Measurements from ENCODE around the gene FILIP1. TPM values are rescaled to one million over a fixed set of nuclear protein-coding genes. Genes with fewer than 3 reads are reported as not detected.

The FILIP1 gene
- total and polyA plus RNA-seq, 2 of the 4 experiments (the other 2 are of a cell fraction) = under 0.01 to 0.03 TPM

DNA sequence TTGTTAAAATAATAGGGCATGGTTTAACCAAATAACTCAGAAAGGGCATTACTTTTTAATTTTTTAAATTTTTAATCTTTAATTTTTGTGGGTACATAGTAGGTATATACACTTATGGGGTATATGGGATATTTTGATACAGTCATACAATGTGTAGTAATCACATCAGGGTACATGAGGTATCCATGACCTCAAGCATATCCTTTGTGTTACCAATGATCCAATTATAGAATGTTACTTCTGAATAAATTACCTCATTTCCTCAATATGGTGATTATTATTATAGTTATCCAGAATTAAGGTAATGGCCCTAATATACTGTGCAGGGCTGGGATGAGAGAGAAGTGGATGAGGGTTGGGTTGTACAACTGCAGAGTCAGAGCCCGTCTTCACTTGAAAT, 163.9 kb downstream of the FILIP1 start:
- H2BK120ac ChIP-seq (ENCODE audit: low read depth, low read length) = no peak overlapping the region
- in situ Hi-C loops (cut with MboI; ENCODE audit: low sequenced_read_pairs) = no loop called here
- DNase-seq (no peak), ATAC-seq (ENCODE audit: low read depth) (no peak)
- TF ChIP-seq CEBPB (IDR thresholded peaks at IDR 0.05; ENCODE audit: low read depth, low read length) (no peak), RAD21 (IDR thresholded peaks at IDR 0.05; ENCODE audit: low read length) (no peak), BHLHE40 (IDR thresholded peaks at IDR 0.05; ENCODE audit: low read depth, low read length) (no peak), MXI1 (IDR thresholded peaks at IDR 0.05; ENCODE audit: borderline replicate concordance, low read depth, low read length) (no peak), NFE2L2 (IDR thresholded peaks at IDR 0.05; ENCODE audit: low read depth, low read length) (no peak), FOS (IDR thresholded peaks at IDR 0.05; ENCODE audit: low read depth, low read length) (no peak), MAZ (IDR thresholded peaks at IDR 0.05; ENCODE audit: borderline replicate concordance, low read depth, low read length) (no peak), POLR2A (IDR thresholded peaks at IDR 0.05; ENCODE audit: low read depth, low read length) (no peak), MAFK (IDR thresholded peaks at IDR 0.05; ENCODE audit: low read depth, low read length) (no peak), CHD1 (IDR thresholded peaks at IDR 0.05; ENCODE audit: low read depth, low read length) (no peak)
- TF ChIP-seq, protein P1, sequence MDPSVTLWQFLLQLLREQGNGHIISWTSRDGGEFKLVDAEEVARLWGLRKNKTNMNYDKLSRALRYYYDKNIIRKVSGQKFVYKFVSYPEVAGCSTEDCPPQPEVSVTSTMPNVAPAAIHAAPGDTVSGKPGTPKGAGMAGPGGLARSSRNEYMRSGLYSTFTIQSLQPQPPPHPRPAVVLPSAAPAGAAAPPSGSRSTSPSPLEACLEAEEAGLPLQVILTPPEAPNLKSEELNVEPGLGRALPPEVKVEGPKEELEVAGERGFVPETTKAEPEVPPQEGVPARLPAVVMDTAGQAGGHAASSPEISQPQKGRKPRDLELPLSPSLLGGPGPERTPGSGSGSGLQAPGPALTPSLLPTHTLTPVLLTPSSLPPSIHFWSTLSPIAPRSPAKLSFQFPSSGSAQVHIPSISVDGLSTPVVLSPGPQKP (IDR thresholded peaks at IDR 0.05; ENCODE audit: borderline replicate concordance, low read depth, low read length) = no peak
- TF ChIP-seq, protein P2, sequence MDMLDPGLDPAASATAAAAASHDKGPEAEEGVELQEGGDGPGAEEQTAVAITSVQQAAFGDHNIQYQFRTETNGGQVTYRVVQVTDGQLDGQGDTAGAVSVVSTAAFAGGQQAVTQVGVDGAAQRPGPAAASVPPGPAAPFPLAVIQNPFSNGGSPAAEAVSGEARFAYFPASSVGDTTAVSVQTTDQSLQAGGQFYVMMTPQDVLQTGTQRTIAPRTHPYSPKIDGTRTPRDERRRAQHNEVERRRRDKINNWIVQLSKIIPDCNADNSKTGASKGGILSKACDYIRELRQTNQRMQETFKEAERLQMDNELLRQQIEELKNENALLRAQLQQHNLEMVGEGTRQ (IDR thresholded peaks at IDR 0.05; ENCODE audit: low read depth, low read length) = no peak
- TF ChIP-seq, protein P3, sequence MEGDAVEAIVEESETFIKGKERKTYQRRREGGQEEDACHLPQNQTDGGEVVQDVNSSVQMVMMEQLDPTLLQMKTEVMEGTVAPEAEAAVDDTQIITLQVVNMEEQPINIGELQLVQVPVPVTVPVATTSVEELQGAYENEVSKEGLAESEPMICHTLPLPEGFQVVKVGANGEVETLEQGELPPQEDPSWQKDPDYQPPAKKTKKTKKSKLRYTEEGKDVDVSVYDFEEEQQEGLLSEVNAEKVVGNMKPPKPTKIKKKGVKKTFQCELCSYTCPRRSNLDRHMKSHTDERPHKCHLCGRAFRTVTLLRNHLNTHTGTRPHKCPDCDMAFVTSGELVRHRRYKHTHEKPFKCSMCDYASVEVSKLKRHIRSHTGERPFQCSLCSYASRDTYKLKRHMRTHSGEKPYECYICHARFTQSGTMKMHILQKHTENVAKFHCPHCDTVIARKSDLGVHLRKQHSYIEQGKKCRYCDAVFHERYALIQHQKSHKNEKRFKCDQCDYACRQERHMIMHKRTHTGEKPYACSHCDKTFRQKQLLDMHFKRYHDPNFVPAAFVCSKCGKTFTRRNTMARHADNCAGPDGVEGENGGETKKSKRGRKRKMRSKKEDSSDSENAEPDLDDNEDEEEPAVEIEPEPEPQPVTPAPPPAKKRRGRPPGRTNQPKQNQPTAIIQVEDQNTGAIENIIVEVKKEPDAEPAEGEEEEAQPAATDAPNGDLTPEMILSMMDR (conservative IDR thresholded peaks at IDR 0.05; ENCODE audit: low read depth, low read length) = no peak
- no CpG with 5 or more reads among the region's 1 CpG for WGBS, 2 experiments (ENCODE audit: extremely low coverage in 2 of 2, insufficient read length in 1 of 2)
- H2BK15ac ChIP-seq (ENCODE audit: low read depth, low read length) = no peak overlapping the region; the same call in 2 of the 3 replicates
- no peak overlapping the region for H3K4me3 ChIP-seq (ENCODE audit: insufficient read depth, low read depth, low read length)
- no peak overlapping the region for H3K27ac ChIP-seq (ENCODE audit: insufficient read depth, low read length)
- H2AK9ac ChIP-seq (replicated peaks; ENCODE audit: low read depth, low read length, poor library complexity) = no peak overlapping the region
- no peaks in the 10 kb centered on the region for H3K36me3 ChIP-seq (ENCODE audit: control insufficient read depth, insufficient read depth, low read length)
- H2AFZ ChIP-seq (replicated peaks; ENCODE audit: low read length, poor library complexity) = no peak overlapping the region
- no peak overlapping the region for H4K91ac ChIP-seq (ENCODE audit: insufficient read depth, low read depth, low read length)
- CTCF ChIA-PET = interaction anchor here (0.6 kb wide), 1 partner anchor 200 kb away, joined by 3 read pairs; no protein-coding TSS in a partner anchor
- 0 out of 2 replicates have a peak, but pooled peaks cover 3% of the 10 kb centered on the region for H3K9me1 ChIP-seq (ENCODE audit: insufficient read depth, low read length)
- no peak overlapping the region for H4K5ac ChIP-seq (ENCODE audit: low read depth, low read length)
- no peaks in the 10 kb centered on the region for H4K20me1 ChIP-seq (ENCODE audit: insufficient read depth, low read length)
- dilution Hi-C loops (cut with HindIII; ENCODE audit: low sequenced_read_pairs, unreplicated experiment) = no loop called here
- H3K18ac ChIP-seq (ENCODE audit: low read depth, low read length) = no peak overlapping the region
- no TSS peak for BruUV-seq (replicated peaks)
- H3K56ac ChIP-seq (ENCODE audit: extremely low read depth, insufficient read depth, low read length) = no peak overlapping the region
- no peak overlapping the region for H2BK5ac ChIP-seq (ENCODE audit: low read depth, low read length, poor library complexity, severe bottlenecking)
- H3K4ac ChIP-seq (ENCODE audit: low read depth, low read length) = no peak overlapping the region
- no peaks in the 10 kb centered on the region for H3K27me3 ChIP-seq (ENCODE audit: control insufficient read depth, insufficient read depth, low read length)
- no peak overlapping the region for H2AK5ac ChIP-seq (ENCODE audit: low read depth, low read length)
- no peak overlapping the region for H3K4me2 ChIP-seq (ENCODE audit: low read depth, low read length)
- H3K9me3 ChIP-seq (ENCODE audit: control insufficient read depth, insufficient read depth, low read length) = no peaks in the 10 kb centered on the region
- H2BK20ac ChIP-seq (ENCODE audit: low read depth, low read length) = no peak overlapping the region
- no peak overlapping the region for H3K23ac ChIP-seq (ENCODE audit: low read depth, low read length)
- no peak overlapping the region for H3K9ac ChIP-seq (ENCODE audit: low read depth, low read length)
- H4K8ac ChIP-seq (ENCODE audit: low read depth in 2 of 2, low read length in 2 of 2) = no peak overlapping the region
- H3K4me1 ChIP-seq (ENCODE audit: control insufficient read depth, insufficient read depth, low read length) = peaks cover 2% of the 10 kb centered on the region; the same call in 1 of the 2 replicates
- POLR2A ChIA-PET (ENCODE audit: unreplicated experiment) = no interaction called here
- intact Hi-C loops (cut with micrococcal nuclease) = no loop called here
- no peak overlapping the region for H3K14ac ChIP-seq (replicated peaks; ENCODE audit: low read depth, low read length)
- H3K79me1 ChIP-seq (ENCODE audit: low read depth in 1 of 2, low read length in 2 of 2) = no peaks in the 10 kb centered on the region

All from IMR-90 (cell line).